GM19395 (cell line): ENCODE results near the gene RAVER1.
"Not testable (repeated sequence)": the region's sequence is repeated elsewhere in the genome, so short reads cannot be mapped to it uniquely, and the experiment has no call there.

Experiments used
- ATAC-seq: cut with Tn5 transposase; IDR thresholded peaks from one replicate; pipeline ENCODE4 v1.9.1; 2021; ENCODE audit warnings: mild to moderate bottlenecking, moderate library complexity; ENCODE audit not compliant: unreplicated experiment

The RAVER1 gene

GRCh38 chr19:10346509-10346908 lies 13.2 kb upstream of the RAVER1 start:
- ATAC-seq: no peak

- no peak for ATAC-seq
Observed at GRCh38 chr19:10344780-10345179, 11.5 kb upstream of the RAVER1 start.

GRCh38 chr19:10343495-10343894 lies 10.2 kb upstream of the RAVER1 start:
- ATAC-seq: no peak

- ATAC-seq: no peak
Observed at GRCh38 chr19:10339977-10340376, 6.6 kb upstream of the RAVER1 start.

- ATAC-seq: no peak
Observed at GRCh38 chr19:10339380-10339960, 6.1 kb upstream of the RAVER1 start, which contains the start of gene ICAM3. Gene ICAM3 (minus strand): TSS chr19:10339624. CDS start chr19:10339614, 10 bp downstream.

- no peak for ATAC-seq
Observed at GRCh38 chr19:10338940-10339339, 5.6 kb upstream of the RAVER1 start.

- ATAC-seq: not testable (repeated sequence)
Observed at GRCh38 chr19:10336725-10337124, 3.4 kb upstream of the RAVER1 start.

GRCh38 chr19:10335352-10335985 lies 2.1 kb upstream of the RAVER1 start:
- ATAC-seq: no peak

- no peak for ATAC-seq
Observed at GRCh38 chr19:10334588-10335351, 1.4 kb upstream of the RAVER1 start.

GRCh38 chr19:10333758-10334587 lies 644 bp upstream of the RAVER1 start:
- ATAC-seq: peak; percentile 5

- no peak for ATAC-seq
Observed at GRCh38 chr19:10332158-10332964, 968 bp downstream of the RAVER1 start.

- ATAC-seq: no peak
Observed at GRCh38 chr19:10329555-10329954, 3.8 kb downstream of the RAVER1 start.

- no peak for ATAC-seq
Observed at GRCh38 chr19:10328558-10329429, 4.5 kb downstream of the RAVER1 start.

- ATAC-seq: no peak
Observed at GRCh38 chr19:10327793-10328192, 5.5 kb downstream of the RAVER1 start.

GRCh38 chr19:10325732-10326131 lies 7.6 kb downstream of the RAVER1 start:
- no peak for ATAC-seq

- ATAC-seq: no peak
Observed at GRCh38 chr19:10321874-10322835, 11.2 kb downstream of the RAVER1 start.

GRCh38 chr19:10321417-10321797 lies 11.9 kb downstream of the RAVER1 start:
- no peak for ATAC-seq
